H9 (cell line): ENCODE data around the gene MESD. TPM values are rescaled to one million over a fixed set of nuclear protein-coding genes. Genes with fewer than 3 reads are reported as not detected.

ENCODE experiments used
- DNase-seq: peaks from one replicate; pipeline ENCODE4 v3.0.0-alpha.2; 2017
- H2AFZ ChIP-seq: one replicate; pipeline ENCODE4 v1.6.1; 2013; ENCODE audit warnings: mild to moderate bottlenecking, low read length, control low read depth, moderate library complexity
- H2AK5ac ChIP-seq: 2 replicates; pipeline ENCODE4 v1.6.1; 2013; ENCODE audit warnings: low read length, control low read depth, mixed read lengths; ENCODE audit not compliant: insufficient read length
- H2BK120ac ChIP-seq: one replicate; pipeline ENCODE4 v1.6.1; 2013; ENCODE audit warnings: low read depth, mild to moderate bottlenecking, low read length, control low read depth, inconsistent platforms; ENCODE audit not compliant: poor library complexity, severe bottlenecking
- H2BK12ac ChIP-seq: 2 replicates; pipeline ENCODE4 v1.6.1; 2013; ENCODE audit warnings: low read length, control low read depth, mixed read lengths, low read depth; ENCODE audit not compliant: insufficient read length
- H2BK15ac ChIP-seq: 2 replicates; pipeline ENCODE4 v1.6.1; 2013; ENCODE audit warnings: low read depth, low read length, control low read depth
- H2BK20ac ChIP-seq: one replicate; pipeline ENCODE4 v1.6.1; 2013; ENCODE audit warnings: low read depth, mild to moderate bottlenecking, low read length, control low read depth, inconsistent platforms; ENCODE audit not compliant: poor library complexity, severe bottlenecking
- H2BK5ac ChIP-seq: 2 replicates; pipeline ENCODE4 v1.6.1; 2013; ENCODE audit warnings: low read length, control low read depth, mixed read lengths; ENCODE audit not compliant: insufficient read length
- H3K14ac ChIP-seq: 2 replicates; pipeline ENCODE4 v1.6.1; 2013; ENCODE audit warnings: low read length, control low read depth; ENCODE audit not compliant: insufficient read depth
- H3K18ac ChIP-seq: 2 replicates; pipeline ENCODE4 v1.6.1; 2013; ENCODE audit warnings: low read depth, mild to moderate bottlenecking, mixed read lengths, low read length, control low read depth; ENCODE audit not compliant: insufficient read length
- H3K23ac ChIP-seq: 2 replicates; pipeline ENCODE4 v1.6.1; 2013; ENCODE audit warnings: low read length, control low read depth, mixed read lengths, low read depth; ENCODE audit not compliant: insufficient read length
- H3K23me2 ChIP-seq: 2 replicates; pipeline ENCODE4 v1.6.1; 2013; ENCODE audit warnings: low read depth, mild to moderate bottlenecking, mixed read lengths, low read length, control low read depth; ENCODE audit not compliant: insufficient read length, poor library complexity, severe bottlenecking
- H3K27ac ChIP-seq: 2 replicates; pipeline ENCODE4 v1.5.1; 2013; ENCODE audit warnings: low read length, control low read depth, mixed read lengths, low read depth; ENCODE audit not compliant: insufficient read length
- H3K27me3 ChIP-seq: 2 replicates; pipeline ENCODE4 v1.6.1; 2013; ENCODE audit warnings: low read length, control low read depth, inconsistent platforms; ENCODE audit not compliant: insufficient read depth
- H3K4ac ChIP-seq: 2 replicates; pipeline ENCODE4 v1.6.1; 2013; ENCODE audit warnings: low read depth, mild to moderate bottlenecking, control low read depth, inconsistent platforms, low read length, moderate library complexity
- H3K4me1 ChIP-seq: 2 replicates; pipeline ENCODE4 v1.6.1; 2013; ENCODE audit warnings: low read length, control low read depth, inconsistent platforms; ENCODE audit not compliant: insufficient read depth
- H3K4me2 ChIP-seq: 2 replicates; pipeline ENCODE4 v1.6.1; 2013; ENCODE audit warnings: low read length, control low read depth, mixed read lengths; ENCODE audit not compliant: insufficient read length, insufficient read depth
- H3K56ac ChIP-seq: 2 replicates; pipeline ENCODE4 v1.6.1; 2013; ENCODE audit warnings: low read depth, mild to moderate bottlenecking, mixed read lengths, low read length, control low read depth; ENCODE audit not compliant: insufficient read length
- H3K79me1 ChIP-seq: 2 replicates; pipeline ENCODE4 v1.6.1; 2013; ENCODE audit warnings: low read depth, mild to moderate bottlenecking, moderate library complexity, low read length, control low read depth, inconsistent platforms; ENCODE audit not compliant: insufficient read depth, poor library complexity, severe bottlenecking
- H3K79me2 ChIP-seq: 2 replicates; pipeline ENCODE4 v1.6.1; 2013; ENCODE audit warnings: low read length, control low read depth, inconsistent platforms; ENCODE audit not compliant: insufficient read depth
- H3K9ac ChIP-seq: 2 replicates; pipeline ENCODE4 v1.6.1; 2013; ENCODE audit warnings: low read length, control low read depth, mixed read lengths; ENCODE audit not compliant: insufficient read length; ENCODE audit errors: extremely low read depth
- H3K9me3 ChIP-seq: one replicate; pipeline ENCODE4 v1.6.1; 2013; ENCODE audit warnings: low read depth, low read length, inconsistent platforms; ENCODE audit not compliant: control insufficient read depth
- H3T11ph ChIP-seq: one replicate; pipeline ENCODE4 v1.6.1; 2013; ENCODE audit warnings: mild to moderate bottlenecking, low read length, control low read depth, inconsistent platforms
- H4K20me1 ChIP-seq: one replicate; pipeline ENCODE4 v1.6.1; 2013; ENCODE audit not compliant: control insufficient read depth, insufficient read length, insufficient read depth
- H4K5ac ChIP-seq: 2 replicates; pipeline ENCODE4 v1.6.1; 2013; ENCODE audit warnings: low read depth, mild to moderate bottlenecking, mixed read lengths, low read length, control low read depth; ENCODE audit not compliant: insufficient read length
- H4K8ac ChIP-seq: replicated peaks from 2 replicates; pipeline ENCODE4 v1.6.1; 2013; ENCODE audit warnings: low read length, control low read depth, mixed read lengths, low read depth; ENCODE audit not compliant: insufficient read length
- H4K91ac ChIP-seq: 2 replicates; pipeline ENCODE4 v1.6.1; 2013; ENCODE audit warnings: low read depth, mild to moderate bottlenecking, moderate library complexity, mixed read lengths, low read length, control low read depth; ENCODE audit not compliant: insufficient read length
- H3K27ac Mint-ChIP-seq, 3 experiments: 2 replicates in 2 of 3; 3 replicates in 1 of 3; pipeline ENCODE4 v1.8.0; 2020 to 2021; ENCODE audit warnings: mixed read lengths in 3 of 3, mild to moderate bottlenecking in 1 of 3, moderate library complexity in 1 of 3
- H3K27me3 Mint-ChIP-seq: 2 replicates; pipeline ENCODE4 v1.8.0; 2021; ENCODE audit warnings: low read depth, mild to moderate bottlenecking, moderate library complexity, mixed read lengths
- H3K36me3 Mint-ChIP-seq, 3 experiments: 2 replicates in 2 of 3; 3 replicates in 1 of 3; pipeline ENCODE4 v1.8.0; 2020 to 2021; ENCODE audit warnings: low read depth in 3 of 3, mixed read lengths in 3 of 3; ENCODE audit not compliant: insufficient read depth in 1 of 3
- H3K4me1 Mint-ChIP-seq, 2 experiments: 2 replicates each; pipeline ENCODE4 v1.8.0; 2020; ENCODE audit warnings: mixed read lengths in 2 of 2
- H3K4me3 Mint-ChIP-seq, 2 experiments: 2 replicates in 1 of 2; 3 replicates in 1 of 2; pipeline ENCODE4 v1.8.0; 2020 to 2021; ENCODE audit warnings: mild to moderate bottlenecking in 2 of 2, mixed read lengths in 2 of 2, moderate library complexity in 1 of 2
- H3K9me3 Mint-ChIP-seq, 2 experiments: 2 replicates in 1 of 2; 3 replicates in 1 of 2; pipeline ENCODE4 v1.8.0; 2020; ENCODE audit warnings: mild to moderate bottlenecking in 2 of 2, mixed read lengths in 2 of 2, moderate library complexity in 1 of 2
- total RNA-seq: library from RNA; stranded (reverse); gene quantifications from 2 replicates; pipeline ENCODE4 v1.2.1, GENCODE V29; 2021
- TF ChIP-seq, protein P1 (sequence below): fragments of 200-600 bp; sonication (generic); conservative IDR thresholded peaks from 3 replicates; pipeline ENCODE4 v1.8.0; 2021; ENCODE audit warnings: antibody characterized with exemption, mild to moderate bottlenecking

The MESD gene
- total RNA-seq, 1 experiment from 2014 or later: 29.1 TPM

DNA sequence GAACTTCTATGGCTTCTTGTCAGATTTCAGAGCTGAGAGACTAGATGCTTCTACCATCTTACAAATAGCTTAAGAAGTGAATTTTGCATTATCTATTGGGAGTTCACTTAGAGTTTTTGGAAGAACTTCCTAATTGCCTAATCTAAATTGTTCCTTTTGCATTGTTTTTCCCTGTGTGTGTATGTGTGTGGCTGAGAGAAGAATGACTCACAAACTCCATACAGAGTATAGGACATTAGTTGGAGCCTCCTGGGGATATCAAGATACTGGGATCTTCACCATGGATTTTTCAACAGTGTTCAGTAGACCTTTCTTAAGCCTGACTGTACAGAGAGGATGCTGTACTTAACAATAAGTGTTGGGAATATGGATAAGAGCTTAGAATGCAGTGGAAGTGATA lies 22.0 kb upstream of the MESD start:
- Histone ChIP-seq H4K8ac (no peak overlapping the region), H3K79me1 (no peaks in the 10 kb centered on the region), H3K27me3 (no peaks in the 10 kb centered on the region), H4K5ac (no peak overlapping the region), H3K4me1 (no peaks in the 10 kb centered on the region), H2BK20ac (no peak overlapping the region), H2BK5ac (no peak overlapping the region), H4K20me1 (no peaks in the 10 kb centered on the region), H3K79me2 (no peaks in the 10 kb centered on the region), H2BK15ac (no peak overlapping the region), H3K4me2 (no peak overlapping the region), H3K4ac (no peak overlapping the region), H4K91ac (no peak overlapping the region), H3K56ac (no peak overlapping the region), H3T11ph (no peak overlapping the region), H3K14ac (no peak overlapping the region), H3K9me3 (no peaks in the 10 kb centered on the region), H2AFZ (no peak overlapping the region), H3K18ac (no peak overlapping the region), H2AK5ac (no peak overlapping the region), H3K23me2 (no peaks in the 10 kb centered on the region), H2BK12ac (no peak overlapping the region), H3K27ac (no peak overlapping the region), H2BK120ac (no peak overlapping the region), H3K9ac (no peak overlapping the region), H3K23ac (no peak overlapping the region)
- no peaks in the 10 kb centered on the region for H3K9me3 Mint-ChIP-seq
- TF ChIP-seq, protein P1, sequence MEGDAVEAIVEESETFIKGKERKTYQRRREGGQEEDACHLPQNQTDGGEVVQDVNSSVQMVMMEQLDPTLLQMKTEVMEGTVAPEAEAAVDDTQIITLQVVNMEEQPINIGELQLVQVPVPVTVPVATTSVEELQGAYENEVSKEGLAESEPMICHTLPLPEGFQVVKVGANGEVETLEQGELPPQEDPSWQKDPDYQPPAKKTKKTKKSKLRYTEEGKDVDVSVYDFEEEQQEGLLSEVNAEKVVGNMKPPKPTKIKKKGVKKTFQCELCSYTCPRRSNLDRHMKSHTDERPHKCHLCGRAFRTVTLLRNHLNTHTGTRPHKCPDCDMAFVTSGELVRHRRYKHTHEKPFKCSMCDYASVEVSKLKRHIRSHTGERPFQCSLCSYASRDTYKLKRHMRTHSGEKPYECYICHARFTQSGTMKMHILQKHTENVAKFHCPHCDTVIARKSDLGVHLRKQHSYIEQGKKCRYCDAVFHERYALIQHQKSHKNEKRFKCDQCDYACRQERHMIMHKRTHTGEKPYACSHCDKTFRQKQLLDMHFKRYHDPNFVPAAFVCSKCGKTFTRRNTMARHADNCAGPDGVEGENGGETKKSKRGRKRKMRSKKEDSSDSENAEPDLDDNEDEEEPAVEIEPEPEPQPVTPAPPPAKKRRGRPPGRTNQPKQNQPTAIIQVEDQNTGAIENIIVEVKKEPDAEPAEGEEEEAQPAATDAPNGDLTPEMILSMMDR: no peak
- H3K4me3 Mint-ChIP-seq: no peak overlapping the region
- H3K27ac Mint-ChIP-seq: no peak overlapping the region
- H3K36me3 Mint-ChIP-seq: no peaks in the 10 kb centered on the region
- H3K27me3 Mint-ChIP-seq: no peaks in the 10 kb centered on the region; the same call in 1 of the 2 replicates
- H3K4me1 Mint-ChIP-seq: peaks cover 0 to 7% of the 10 kb centered on the region in 2 experiments; a peak in 2 of 4 replicates
- no peak for DNase-seq
